Vagina (tissue), 2 donors: ENCODE results near the gene KLC1.

Experiments used
- POLR2A ChIP-seq, 2 donors: fragments of 450-650 bp; IDR thresholded peaks; one replicate each; pipeline ENCODE4 v1.6.1; 2017; ENCODE audit warnings: antibody characterized with exemption in 2 of 2, mild to moderate bottlenecking in 2 of 2, moderate library complexity in 2 of 2
- TF ChIP-seq, protein P1 (sequence below), 3 experiments: fragments of 450-650 bp in 2 of 3; fragments of 200-600 bp in 1 of 3; sonication (generic) in 1 of 3; IDR thresholded peaks; one replicate each; pipeline ENCODE4 v1.5.1; 2017 to 2019; ENCODE audit warnings: antibody characterized with exemption in 3 of 3, mild to moderate bottlenecking in 2 of 3, moderate library complexity in 2 of 3

- TF ChIP-seq, protein P1, sequence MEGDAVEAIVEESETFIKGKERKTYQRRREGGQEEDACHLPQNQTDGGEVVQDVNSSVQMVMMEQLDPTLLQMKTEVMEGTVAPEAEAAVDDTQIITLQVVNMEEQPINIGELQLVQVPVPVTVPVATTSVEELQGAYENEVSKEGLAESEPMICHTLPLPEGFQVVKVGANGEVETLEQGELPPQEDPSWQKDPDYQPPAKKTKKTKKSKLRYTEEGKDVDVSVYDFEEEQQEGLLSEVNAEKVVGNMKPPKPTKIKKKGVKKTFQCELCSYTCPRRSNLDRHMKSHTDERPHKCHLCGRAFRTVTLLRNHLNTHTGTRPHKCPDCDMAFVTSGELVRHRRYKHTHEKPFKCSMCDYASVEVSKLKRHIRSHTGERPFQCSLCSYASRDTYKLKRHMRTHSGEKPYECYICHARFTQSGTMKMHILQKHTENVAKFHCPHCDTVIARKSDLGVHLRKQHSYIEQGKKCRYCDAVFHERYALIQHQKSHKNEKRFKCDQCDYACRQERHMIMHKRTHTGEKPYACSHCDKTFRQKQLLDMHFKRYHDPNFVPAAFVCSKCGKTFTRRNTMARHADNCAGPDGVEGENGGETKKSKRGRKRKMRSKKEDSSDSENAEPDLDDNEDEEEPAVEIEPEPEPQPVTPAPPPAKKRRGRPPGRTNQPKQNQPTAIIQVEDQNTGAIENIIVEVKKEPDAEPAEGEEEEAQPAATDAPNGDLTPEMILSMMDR (IDR thresholded peaks at IDR 0.05) = no peak
- TF ChIP-seq POLR2A (IDR thresholded peaks at IDR 0.05) = no peak
Measured at GRCh38 chr14:103746701-103747100, 117.7 kb downstream of the KLC1 start.
